GM12878 (cell line): ENCODE measurements around the gene PRKN. TPM values are rescaled to one million over a fixed set of nuclear protein-coding genes. Genes with fewer than 3 reads are reported as not detected.

Experiments
- ATAC-seq: fragments of 200-7000 bp; cut with Tn5 transposase; 3 replicates; pipeline ENCODE4 v1.9.1; 2020; ENCODE audit warnings: mild to moderate bottlenecking, moderate library complexity
- BruUV-seq: library from RNA; stranded (reverse); fragments of 400-500 nt; replicated peaks from 2 replicates; lab custom pipeline; 2021; lab: Mats Ljungman, UMichigan
- CTCF ChIA-PET: fragments of 300-600 bp; sonication (Branson Sonifier 250); formaldehyde crosslinking; extraction: SDS; loops from one replicate; lab custom pipeline; 2021; ENCODE audit warnings: inconsistent platforms; lab: Yijun Ruan, JAX
- POLR2A ChIA-PET: fragments of 350-600 bp; formaldehyde crosslinking; extraction: SDS; loops from one replicate; lab custom pipeline; 2021; ENCODE audit warnings: inconsistent platforms; lab: Charles Lee
- RAD21 ChIA-PET: fragments of 300-600 bp; sonication (Branson Sonifier 250); formaldehyde crosslinking; loops from one replicate; lab custom pipeline; 2023; ENCODE audit warnings: antibody characterized with exemption; ENCODE audit not compliant: unreplicated experiment; lab: Charles Lee
- SMC1A ChIA-PET: fragments of 300-600 bp; sonication (Branson Sonifier 250); formaldehyde crosslinking; loops from one replicate; lab custom pipeline; 2023; ENCODE audit not compliant: unreplicated experiment, uncharacterized antibody; lab: Charles Lee
- DNase-seq: peaks from one replicate; pipeline ENCODE4 v3.0.0-alpha.2; 2011; ENCODE audit warnings: low read depth, low spot score
- FAIRE-seq: peaks from 3 replicates; lab custom pipeline; 2011; peaks lifted over from hg19 to GRCh38; lab: Jason Lieb, UNC
- H2AFZ ChIP-seq: 2 replicates; pipeline ENCODE4 v1.6.0; 2011; ENCODE audit warnings: low read depth, low read length, control low read depth; ENCODE audit not compliant: control insufficient read depth
- H3K27ac ChIP-seq: 2 replicates; pipeline ENCODE4 v1.5.1; 2011; ENCODE audit warnings: control low read depth; ENCODE audit not compliant: control insufficient read depth, insufficient read depth
- H3K27me3 ChIP-seq, 2 experiments: replicated peaks in 1 of 2; 2 replicates each; pipeline versions ENCODE4 v1.6.0 to v1.6.1; 2011; ENCODE audit warnings: low read length in 1 of 2; ENCODE audit not compliant: control insufficient read depth in 2 of 2, insufficient read depth in 2 of 2
- H3K36me3 ChIP-seq, 2 experiments: 2 replicates each; pipeline ENCODE4 v1.5.1; 2011; ENCODE audit warnings: low read length in 1 of 2; ENCODE audit not compliant: control insufficient read depth in 2 of 2, insufficient read depth in 2 of 2
- H3K4me1 ChIP-seq: 2 replicates; pipeline ENCODE4 v1.6.1; 2011; ENCODE audit warnings: mild to moderate bottlenecking, low read length, moderate library complexity, mixed read lengths; ENCODE audit not compliant: control insufficient read depth, insufficient read depth
- H3K4me2 ChIP-seq: 2 replicates; pipeline ENCODE4 v1.6.0; 2011; ENCODE audit warnings: control low read depth; ENCODE audit not compliant: control insufficient read depth, insufficient read depth
- H3K4me3 ChIP-seq: fragments of 200-600 bp; sonication (generic); 2 replicates; pipeline ENCODE4 v1.5.1; 2016
- H3K79me2 ChIP-seq: 2 replicates; pipeline ENCODE4 v1.6.0; 2011; ENCODE audit warnings: low read length; ENCODE audit not compliant: control insufficient read depth, insufficient read depth
- H3K9ac ChIP-seq: 2 replicates; pipeline ENCODE4 v1.8.0; 2011; ENCODE audit warnings: low read length, control low read depth, mixed read lengths; ENCODE audit not compliant: control insufficient read depth, insufficient read depth
- H3K9me3 ChIP-seq: replicated peaks from 3 replicates; pipeline ENCODE4 v1.5.1; 2011; ENCODE audit warnings: mild to moderate bottlenecking, low read length; ENCODE audit not compliant: control insufficient read depth, insufficient read depth
- H4K20me1 ChIP-seq: 2 replicates; pipeline ENCODE4 v1.6.0; 2011; ENCODE audit not compliant: control insufficient read depth, insufficient read depth
- CHD1 ChIP-seq: IDR thresholded peaks from 2 replicates; pipeline ENCODE4 v1.6.1; 2012; ENCODE audit warnings: low read depth, low read length, improper control_type of control experiment
- EZH2 ChIP-seq: IDR thresholded peaks from 2 replicates; pipeline ENCODE4 v1.6.1; 2012; ENCODE audit warnings: low read depth, mild to moderate bottlenecking, control low read depth, inconsistent platforms, low read length, borderline replicate concordance; ENCODE audit not compliant: control insufficient read depth
- FOS ChIP-seq: IDR thresholded peaks from 3 replicates; pipeline ENCODE4 v1.6.1; 2011; ENCODE audit warnings: borderline replicate concordance; ENCODE audit not compliant: insufficient read length; ENCODE audit errors: extremely low read depth
- HCFC1 ChIP-seq: fragments of 150-350 bp; IDR thresholded peaks from 2 replicates; pipeline ENCODE4 v1.6.1; 2014; ENCODE audit warnings: low read length
- HDAC6 ChIP-seq: fragments of 200-600 bp; sonication (generic); IDR thresholded peaks from one replicate; pipeline ENCODE4 v1.8.0; 2017; ENCODE audit warnings: antibody characterized with exemption; ENCODE audit not compliant: unreplicated experiment
- IRF4 ChIP-seq: IDR thresholded peaks from 2 replicates; pipeline ENCODE4 v1.6.1; 2011; ENCODE audit warnings: low read depth, low read length
- LARP7 ChIP-seq: fragments of 450-650 bp; IDR thresholded peaks from 2 replicates; pipeline ENCODE4 v1.6.1; 2017; ENCODE audit warnings: mild to moderate bottlenecking
- RFX5 ChIP-seq: IDR thresholded peaks from 2 replicates; pipeline ENCODE4 v1.6.1; 2011; ENCODE audit warnings: low read depth, low read length, improper control_type of control experiment
- SMAD5 ChIP-seq: IDR thresholded peaks from 2 replicates; pipeline ENCODE4 v1.6.1; 2016; ENCODE audit warnings: antibody characterized with exemption, low read depth
- STAT3 ChIP-seq: IDR thresholded peaks from 2 replicates; pipeline ENCODE4 v1.6.1; 2011; ENCODE audit warnings: low read depth, low read length, improper control_type of control experiment
- TARDBP ChIP-seq: IDR thresholded peaks from 2 replicates; pipeline ENCODE4 v1.6.1; 2016; ENCODE audit warnings: borderline replicate concordance
- ZBED1 ChIP-seq: IDR thresholded peaks from 2 replicates; pipeline ENCODE4 v1.6.1; 2016; ENCODE audit warnings: borderline replicate concordance
- ZZZ3 ChIP-seq: IDR thresholded peaks from 2 replicates; pipeline ENCODE4 v1.6.1; 2011; ENCODE audit warnings: low read depth; ENCODE audit not compliant: control insufficient read depth, insufficient read length
- WGBS: methylation state at CpG from one replicate; pipeline ENCODE4 v1.1.6; 2016; ENCODE audit warnings: low lambda C conversion rate; ENCODE audit not compliant: insufficient replicate concordance, insufficient coverage; ENCODE audit errors: missing lambda C conversion rate; 5-methylcytosine and 5-hydroxymethylcytosine counted together
- in situ Hi-C: fragments of 300-500 bp; cut with MboI; formaldehyde crosslinking; loops from 9 replicates; pipeline ENCODE4 v1.14.3; 2018; ENCODE audit warnings: mixed read lengths
- intact Hi-C: fragments of 100-400 bp; cut with micrococcal nuclease; formaldehyde crosslinking; loops from one replicate; pipeline ENCODE4 v1.14.2; 2022; ENCODE audit not compliant: unreplicated experiment
- polyA plus RNA-seq, 11 experiments: library from polyadenylated mRNA; depleted of rRNA in 4 of 11; unstranded in 6 of 11; stranded (reverse) in 5 of 11; fragments of >200 nt; fragmentation: Nextera tagmentation in 4 of 11; fragmentation: Illumina TruSeq in 1 of 11; extraction: Ambion mirVana in 4 of 11; extraction: Trizol in 1 of 11; gene quantifications; 1 replicate in 1 of 11; 2 replicates in 10 of 11; pipeline versions ENCODE4 v1.2.1 to v1.2.3, GENCODE V29; 2011 to 2016; ENCODE audit warnings: inconsistent platforms in 2 of 11, missing spikeins in 2 of 11, low read depth in 1 of 11
- total RNA-seq, 4 experiments: library from RNA; depleted of rRNA in 3 of 4; stranded (reverse); fragments of >200 nt in 3 of 4; fragmentation: Illumina TruSeq in 1 of 4; extraction: Trizol in 1 of 4; gene quantifications; 2 replicates each; pipeline versions ENCODE4 v1.2.1 to v1.2.3, GENCODE V29; 2013 to 2021
- TF ChIP-seq, protein P1 (sequence below): fragments of 150-350 bp; IDR thresholded peaks from 2 replicates; pipeline ENCODE4 v1.6.1; 2014; ENCODE audit warnings: mild to moderate bottlenecking, low read depth, low read length
- TF ChIP-seq, protein P2 (sequence below): fragments of 450-650 bp; IDR thresholded peaks from 2 replicates; pipeline ENCODE4 v1.6.1; 2017; ENCODE audit warnings: mild to moderate bottlenecking, low read depth, inconsistent platforms; ENCODE audit not compliant: poor library complexity, severe bottlenecking
- TF ChIP-seq, protein P3 (sequence below): fragments of 450-650 bp; conservative IDR thresholded peaks from 2 replicates; pipeline ENCODE4 v1.6.1; 2017; ENCODE audit warnings: mild to moderate bottlenecking, moderate library complexity
- TF ChIP-seq, protein P4 (sequence below): fragments of 450-650 bp; formaldehyde crosslinking; IDR thresholded peaks from 2 replicates; pipeline ENCODE4 v1.4.0; 2020; ENCODE audit warnings: mild to moderate bottlenecking, moderate library complexity

Gene PRKN
- total and polyA plus RNA-seq, 10 of the 15 experiments (the other 5 are each of a cell fraction or from before 2014, with no cell fraction given): 0.06 to 0.09 TPM; not detected in 8

DNA sequence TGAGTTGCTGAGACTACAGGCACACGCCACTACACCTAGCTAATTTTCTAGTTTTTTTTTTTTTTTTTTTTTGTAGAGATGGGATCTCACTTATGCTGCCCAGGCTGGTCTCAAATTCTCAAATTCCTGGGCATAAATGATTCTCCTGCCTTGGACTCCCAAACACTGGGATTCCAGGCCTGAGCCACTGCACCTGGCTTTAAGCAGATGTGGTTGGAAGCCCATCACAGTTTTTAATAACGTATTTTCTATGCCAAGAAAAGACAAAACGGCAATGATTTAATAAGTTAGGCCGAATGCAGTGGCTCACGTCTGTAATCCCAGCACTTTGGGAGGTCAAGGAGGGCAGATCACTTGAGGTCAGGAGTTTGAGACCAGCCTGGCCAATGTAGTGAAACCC lies 456.6 kb downstream of the PRKN start:
- ChIA-PET CTCF (no interaction called here), RAD21 (no interaction called here), SMC1A (no interaction called here), POLR2A (no interaction called here)
- Histone ChIP-seq H4K20me1 (no peaks in the 10 kb centered on the region), H3K9me3 (no peaks in the 10 kb centered on the region), H2AFZ (no peak overlapping the region), H3K27me3 (no peaks in the 10 kb centered on the region), H3K4me3 (no peak overlapping the region), H3K27ac (no peak overlapping the region), H3K79me2 (no peaks in the 10 kb centered on the region), H3K4me2 (no peak overlapping the region), H3K9ac (no peak overlapping the region), H3K36me3 (no peaks in the 10 kb centered on the region), H3K4me1 (no peaks in the 10 kb centered on the region)
- in situ Hi-C loops: no loop called here
- no peak for FAIRE-seq
- intact Hi-C loops: no loop called here
- ATAC-seq: no peak
- no peak for DNase-seq
- no TSS peak for BruUV-seq
- 10% methylated on average over 5 of the region's 5 CpGs for WGBS
- TF ChIP-seq CHD1 (no peak), LARP7 (no peak), ZZZ3 (no peak), EZH2 (no peak), TARDBP (no peak), RFX5 (no peak), ZBED1 (no peak), SMAD5 (no peak), IRF4 (no peak), FOS (no peak), STAT3 (no peak), HDAC6 (no peak), HCFC1 (no peak)
- TF ChIP-seq, protein P1, sequence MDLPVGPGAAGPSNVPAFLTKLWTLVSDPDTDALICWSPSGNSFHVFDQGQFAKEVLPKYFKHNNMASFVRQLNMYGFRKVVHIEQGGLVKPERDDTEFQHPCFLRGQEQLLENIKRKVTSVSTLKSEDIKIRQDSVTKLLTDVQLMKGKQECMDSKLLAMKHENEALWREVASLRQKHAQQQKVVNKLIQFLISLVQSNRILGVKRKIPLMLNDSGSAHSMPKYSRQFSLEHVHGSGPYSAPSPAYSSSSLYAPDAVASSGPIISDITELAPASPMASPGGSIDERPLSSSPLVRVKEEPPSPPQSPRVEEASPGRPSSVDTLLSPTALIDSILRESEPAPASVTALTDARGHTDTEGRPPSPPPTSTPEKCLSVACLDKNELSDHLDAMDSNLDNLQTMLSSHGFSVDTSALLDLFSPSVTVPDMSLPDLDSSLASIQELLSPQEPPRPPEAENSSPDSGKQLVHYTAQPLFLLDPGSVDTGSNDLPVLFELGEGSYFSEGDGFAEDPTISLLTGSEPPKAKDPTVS: no peak
- TF ChIP-seq, protein P2, sequence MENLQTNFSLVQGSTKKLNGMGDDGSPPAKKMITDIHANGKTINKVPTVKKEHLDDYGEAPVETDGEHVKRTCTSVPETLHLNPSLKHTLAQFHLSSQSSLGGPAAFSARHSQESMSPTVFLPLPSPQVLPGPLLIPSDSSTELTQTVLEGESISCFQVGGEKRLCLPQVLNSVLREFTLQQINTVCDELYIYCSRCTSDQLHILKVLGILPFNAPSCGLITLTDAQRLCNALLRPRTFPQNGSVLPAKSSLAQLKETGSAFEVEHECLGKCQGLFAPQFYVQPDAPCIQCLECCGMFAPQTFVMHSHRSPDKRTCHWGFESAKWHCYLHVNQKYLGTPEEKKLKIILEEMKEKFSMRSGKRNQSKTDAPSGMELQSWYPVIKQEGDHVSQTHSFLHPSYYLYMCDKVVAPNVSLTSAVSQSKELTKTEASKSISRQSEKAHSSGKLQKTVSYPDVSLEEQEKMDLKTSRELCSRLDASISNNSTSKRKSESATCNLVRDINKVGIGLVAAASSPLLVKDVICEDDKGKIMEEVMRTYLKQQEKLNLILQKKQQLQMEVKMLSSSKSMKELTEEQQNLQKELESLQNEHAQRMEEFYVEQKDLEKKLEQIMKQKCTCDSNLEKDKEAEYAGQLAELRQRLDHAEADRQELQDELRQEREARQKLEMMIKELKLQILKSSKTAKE: no peak
- TF ChIP-seq, protein P3, sequence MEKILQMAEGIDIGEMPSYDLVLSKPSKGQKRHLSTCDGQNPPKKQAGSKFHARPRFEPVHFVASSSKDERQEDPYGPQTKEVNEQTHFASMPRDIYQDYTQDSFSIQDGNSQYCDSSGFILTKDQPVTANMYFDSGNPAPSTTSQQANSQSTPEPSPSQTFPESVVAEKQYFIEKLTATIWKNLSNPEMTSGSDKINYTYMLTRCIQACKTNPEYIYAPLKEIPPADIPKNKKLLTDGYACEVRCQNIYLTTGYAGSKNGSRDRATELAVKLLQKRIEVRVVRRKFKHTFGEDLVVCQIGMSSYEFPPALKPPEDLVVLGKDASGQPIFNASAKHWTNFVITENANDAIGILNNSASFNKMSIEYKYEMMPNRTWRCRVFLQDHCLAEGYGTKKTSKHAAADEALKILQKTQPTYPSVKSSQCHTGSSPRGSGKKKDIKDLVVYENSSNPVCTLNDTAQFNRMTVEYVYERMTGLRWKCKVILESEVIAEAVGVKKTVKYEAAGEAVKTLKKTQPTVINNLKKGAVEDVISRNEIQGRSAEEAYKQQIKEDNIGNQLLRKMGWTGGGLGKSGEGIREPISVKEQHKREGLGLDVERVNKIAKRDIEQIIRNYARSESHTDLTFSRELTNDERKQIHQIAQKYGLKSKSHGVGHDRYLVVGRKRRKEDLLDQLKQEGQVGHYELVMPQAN: no peak
- TF ChIP-seq, protein P4, sequence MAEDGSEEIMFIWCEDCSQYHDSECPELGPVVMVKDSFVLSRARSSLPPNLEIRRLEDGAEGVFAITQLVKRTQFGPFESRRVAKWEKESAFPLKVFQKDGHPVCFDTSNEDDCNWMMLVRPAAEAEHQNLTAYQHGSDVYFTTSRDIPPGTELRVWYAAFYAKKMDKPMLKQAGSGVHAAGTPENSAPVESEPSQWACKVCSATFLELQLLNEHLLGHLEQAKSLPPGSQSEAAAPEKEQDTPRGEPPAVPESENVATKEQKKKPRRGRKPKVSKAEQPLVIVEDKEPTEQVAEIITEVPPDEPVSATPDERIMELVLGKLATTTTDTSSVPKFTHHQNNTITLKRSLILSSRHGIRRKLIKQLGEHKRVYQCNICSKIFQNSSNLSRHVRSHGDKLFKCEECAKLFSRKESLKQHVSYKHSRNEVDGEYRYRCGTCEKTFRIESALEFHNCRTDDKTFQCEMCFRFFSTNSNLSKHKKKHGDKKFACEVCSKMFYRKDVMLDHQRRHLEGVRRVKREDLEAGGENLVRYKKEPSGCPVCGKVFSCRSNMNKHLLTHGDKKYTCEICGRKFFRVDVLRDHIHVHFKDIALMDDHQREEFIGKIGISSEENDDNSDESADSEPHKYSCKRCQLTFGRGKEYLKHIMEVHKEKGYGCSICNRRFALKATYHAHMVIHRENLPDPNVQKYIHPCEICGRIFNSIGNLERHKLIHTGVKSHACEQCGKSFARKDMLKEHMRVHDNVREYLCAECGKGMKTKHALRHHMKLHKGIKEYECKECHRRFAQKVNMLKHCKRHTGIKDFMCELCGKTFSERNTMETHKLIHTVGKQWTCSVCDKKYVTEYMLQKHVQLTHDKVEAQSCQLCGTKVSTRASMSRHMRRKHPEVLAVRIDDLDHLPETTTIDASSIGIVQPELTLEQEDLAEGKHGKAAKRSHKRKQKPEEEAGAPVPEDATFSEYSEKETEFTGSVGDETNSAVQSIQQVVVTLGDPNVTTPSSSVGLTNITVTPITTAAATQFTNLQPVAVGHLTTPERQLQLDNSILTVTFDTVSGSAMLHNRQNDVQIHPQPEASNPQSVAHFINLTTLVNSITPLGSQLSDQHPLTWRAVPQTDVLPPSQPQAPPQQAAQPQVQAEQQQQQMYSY (CRISPR knock-in tag): no peak
